Subcutaneous abdominal adipose tissue (tissue), 5 donors: ENCODE measurements around the gene PLCD1.
"Not testable (repeated sequence)": the region's sequence is repeated elsewhere in the genome, so short reads cannot be mapped to it uniquely, and the experiment has no call there.

Experiments used
- H3K27ac ChIP-seq: one replicate; pipeline ENCODE4 v1.7.0; 2013; ENCODE audit warnings: low read depth, mild to moderate bottlenecking, inconsistent platforms, low read length, moderate library complexity
- H3K27me3 ChIP-seq, 5 donors: one replicate each; pipeline ENCODE4 v1.7.0; 2013; ENCODE audit warnings: low read length in 5 of 5, inconsistent platforms in 1 of 5; ENCODE audit not compliant: control insufficient read depth in 5 of 5, insufficient read depth in 4 of 5
- H3K36me3 ChIP-seq, 5 donors: one replicate each; pipeline ENCODE4 v1.7.0; 2013; ENCODE audit warnings: low read length in 5 of 5; ENCODE audit not compliant: control insufficient read depth in 5 of 5, insufficient read depth in 5 of 5
- H3K4me1 ChIP-seq, 5 donors: one replicate each; pipeline ENCODE4 v1.7.0; 2013; ENCODE audit warnings: low read length in 5 of 5, mild to moderate bottlenecking in 3 of 5, moderate library complexity in 1 of 5; ENCODE audit not compliant: control insufficient read depth in 5 of 5, insufficient read depth in 5 of 5
- H3K4me3 ChIP-seq, 5 donors: one replicate each; pipeline ENCODE4 v1.7.0; 2013; ENCODE audit warnings: low read length in 5 of 5, low read depth in 1 of 5
- H3K9ac ChIP-seq, 5 donors: one replicate each; pipeline ENCODE4 v1.7.0; 2013; ENCODE audit warnings: low read length in 5 of 5, mild to moderate bottlenecking in 4 of 5, moderate library complexity in 3 of 5
- H3K9me3 ChIP-seq, 5 donors: one replicate each; pipeline ENCODE4 v1.7.0; 2013; ENCODE audit warnings: low read length in 5 of 5; ENCODE audit not compliant: control insufficient read depth in 5 of 5
- donor health status: healthy.
- donor health status: healthy.
- donor health status: healthy.
- donor health status: healthy.
- donor health status: healthy.

Gene PLCD1

GRCh38 chr3:37980462-37981347, 48.7 kb downstream of the PLCD1 start:
- H3K27me3 ChIP-seq: no peaks in the 10 kb centered on the region
- no peaks in the 10 kb centered on the region for H3K9me3 ChIP-seq
- peaks cover 0 to 10% (median 2%) of the 10 kb centered on the region in 5 donors for H3K4me1 ChIP-seq
- H3K27ac ChIP-seq: no peak overlapping the region
- H3K9ac ChIP-seq: no peak overlapping the region
- H3K4me3 ChIP-seq: no peak overlapping the region
- H3K36me3 ChIP-seq: peaks cover 2 to 39% (median 34%) of the 10 kb centered on the region in 5 donors

- Histone ChIP-seq H3K9me3 (no peaks in the 10 kb centered on the region), H3K4me3 (no peak overlapping the region), H3K27ac (no peak overlapping the region), H3K9ac (no peak overlapping the region), H3K27me3 (no peaks in the 10 kb centered on the region), H3K4me1 (peaks cover 0 to 10% (median 2%) of the 10 kb centered on the region in 5 donors), H3K36me3 (peaks cover 2 to 41% (median 36%) of the 10 kb centered on the region in 5 donors)
Observed at GRCh38 chr3:37979541-37980461, 49.6 kb downstream of the PLCD1 start.

- Histone ChIP-seq H3K36me3 (peaks cover 0 to 41% (median 26%) of the 10 kb centered on the region in 5 donors), H3K4me3 (no peak overlapping the region), H3K9ac (no peak overlapping the region), H3K27me3 (no peaks in the 10 kb centered on the region), H3K9me3 (no peaks in the 10 kb centered on the region), H3K4me1 (peaks cover 0 to 11% (median 6%) of the 10 kb centered on the region in 5 donors), H3K27ac (no peak overlapping the region)
Observed at GRCh38 chr3:37974121-37975083, 55.0 kb downstream of the PLCD1 start.

GRCh38 chr3:37973246-37974054, 56.0 kb downstream of the PLCD1 start:
- no peak overlapping the region for H3K9ac ChIP-seq
- no peaks in the 10 kb centered on the region for H3K9me3 ChIP-seq
- peaks cover 0 to 41% (median 26%) of the 10 kb centered on the region in 5 donors for H3K36me3 ChIP-seq
- H3K27ac ChIP-seq: no peak overlapping the region
- peaks cover 0 to 19% (median 16%) of the 10 kb centered on the region in 5 donors for H3K4me1 ChIP-seq
- no peaks in the 10 kb centered on the region for H3K27me3 ChIP-seq
- no peak overlapping the region for H3K4me3 ChIP-seq

GRCh38 chr3:37972056-37972455, 57.4 kb downstream of the PLCD1 start:
- peaks cover 0 to 29% (median 5%) of the 10 kb centered on the region in 5 donors for H3K4me1 ChIP-seq

GRCh38 chr3:37971467-37971866, 58.0 kb downstream of the PLCD1 start:
- no peak overlapping the region for H3K27ac ChIP-seq
- H3K4me3 ChIP-seq: no peak overlapping the region

More at GRCh38 chr3:37972056-37972455, 57.4 kb downstream of the PLCD1 start:
- not testable (repeated sequence) for H3K9ac ChIP-seq, H3K27ac ChIP-seq, H3K4me3 ChIP-seq, H3K27me3 ChIP-seq, H3K9me3 ChIP-seq
- H3K36me3 ChIP-seq: peaks cover 0 to 41% (median 26%) of the 10 kb centered on the region in 5 donors

GRCh38 chr3:37970802-37971201, 58.6 kb downstream of the PLCD1 start:
- Histone ChIP-seq H3K4me3 (no peak overlapping the region), H3K9ac (no peak overlapping the region), H3K27me3 (no peaks in the 10 kb centered on the region), H3K4me1 (peaks cover 0 to 31% (median 5%) of the 10 kb centered on the region in 5 donors), H3K36me3 (peaks cover 0 to 32% (median 17%) of the 10 kb centered on the region in 5 donors), H3K27ac (no peak overlapping the region), H3K9me3 (no peaks in the 10 kb centered on the region)

More at GRCh38 chr3:37971467-37971866, 58.0 kb downstream of the PLCD1 start:
- peaks cover 0 to 35% (median 21%) of the 10 kb centered on the region in 5 donors for H3K36me3 ChIP-seq
- no peaks in the 10 kb centered on the region for H3K27me3 ChIP-seq
- no peaks in the 10 kb centered on the region for H3K9me3 ChIP-seq
- H3K4me1 ChIP-seq: peaks cover 0 to 31% (median 5%) of the 10 kb centered on the region in 5 donors
- H3K9ac ChIP-seq: no peak overlapping the region

- H3K4me1 ChIP-seq: peaks cover 0 to 33% (median 5%) of the 10 kb centered on the region in 5 donors
- peaks cover 0 to 33% (median 17%) of the 10 kb centered on the region in 5 donors for H3K36me3 ChIP-seq
- H3K4me3 ChIP-seq: no peak overlapping the region
- H3K9ac ChIP-seq: peak overlapping the region in 1 of 5 donors; percentile 37
- no peaks in the 10 kb centered on the region for H3K9me3 ChIP-seq
- no peaks in the 10 kb centered on the region for H3K27me3 ChIP-seq
- no peak overlapping the region for H3K27ac ChIP-seq
Observed at GRCh38 chr3:37969596-37970100, 59.8 kb downstream of the PLCD1 start.
